Frontal cortex (tissue), 4 donors: Measurements from ENCODE around the gene ZBTB42. TPM values are rescaled to one million over a fixed set of nuclear protein-coding genes. Genes with fewer than 3 reads are reported as not detected.
"Not testable (repeated sequence)": the region's sequence is repeated elsewhere in the genome, so short reads cannot be mapped to it uniquely, and the experiment has no call there.

Experiments used
- DNase-seq, 2 donors: peaks; one replicate each; pipeline ENCODE4 v3.0.0; 2012; ENCODE audit warnings: low spot score in 2 of 2
- FAIRE-seq: peaks from 2 replicates; lab custom pipeline; 2012; peaks lifted over from hg19 to GRCh38; lab: Jason Lieb, UNC
- total RNA-seq: library from RNA; depleted of rRNA; stranded (reverse); fragments of >200 nt; gene quantifications from one replicate; pipeline ENCODE4 v1.2.3, GENCODE V29; 2014
- donor health status: control.
- donor health status: control.
- donor health status: control.

The ZBTB42 gene
- total RNA-seq, 1 donor from 2014 or later, result 0.41 TPM

DNA sequence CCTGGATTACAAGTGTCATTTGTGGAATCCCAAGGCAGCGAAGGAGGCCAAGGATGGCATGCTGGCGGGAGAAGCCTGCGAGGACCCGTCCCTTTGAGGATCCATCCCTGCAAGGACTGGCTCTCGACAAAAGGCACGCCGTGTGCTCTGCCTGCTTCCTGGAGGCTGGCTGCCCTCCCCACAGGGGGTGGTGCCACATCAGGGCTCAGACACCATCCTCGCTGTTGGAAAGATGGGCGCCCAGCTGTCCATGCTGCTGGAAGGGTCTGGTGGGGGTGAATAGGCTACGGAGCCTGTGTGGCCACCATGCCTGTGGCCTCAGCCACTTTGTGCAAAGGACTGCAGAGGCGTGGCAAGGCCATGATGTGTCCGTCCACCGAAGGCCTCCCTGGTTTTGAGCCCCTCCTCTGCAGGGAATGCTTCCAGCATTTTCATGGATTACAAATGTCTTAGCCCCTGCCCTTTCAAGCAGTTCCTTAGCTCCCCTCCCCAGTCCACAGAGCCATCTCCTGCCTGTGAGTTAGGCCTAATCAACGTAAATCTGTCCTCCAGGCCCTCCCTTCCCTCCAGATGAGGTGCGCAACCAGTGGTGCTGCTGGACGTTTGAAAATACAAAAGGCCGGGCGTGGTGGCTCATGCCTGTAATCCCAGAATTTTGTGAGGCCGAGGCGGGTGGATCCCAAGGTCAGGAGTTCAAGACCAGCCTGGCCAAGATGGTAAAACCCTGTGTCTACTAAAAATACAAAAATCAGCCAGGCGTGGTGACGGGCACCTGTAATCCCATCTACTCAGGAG is 22.1 kb downstream of the ZBTB42 start:
- DNase-seq, result no peak
- FAIRE-seq, result no peak

DNA sequence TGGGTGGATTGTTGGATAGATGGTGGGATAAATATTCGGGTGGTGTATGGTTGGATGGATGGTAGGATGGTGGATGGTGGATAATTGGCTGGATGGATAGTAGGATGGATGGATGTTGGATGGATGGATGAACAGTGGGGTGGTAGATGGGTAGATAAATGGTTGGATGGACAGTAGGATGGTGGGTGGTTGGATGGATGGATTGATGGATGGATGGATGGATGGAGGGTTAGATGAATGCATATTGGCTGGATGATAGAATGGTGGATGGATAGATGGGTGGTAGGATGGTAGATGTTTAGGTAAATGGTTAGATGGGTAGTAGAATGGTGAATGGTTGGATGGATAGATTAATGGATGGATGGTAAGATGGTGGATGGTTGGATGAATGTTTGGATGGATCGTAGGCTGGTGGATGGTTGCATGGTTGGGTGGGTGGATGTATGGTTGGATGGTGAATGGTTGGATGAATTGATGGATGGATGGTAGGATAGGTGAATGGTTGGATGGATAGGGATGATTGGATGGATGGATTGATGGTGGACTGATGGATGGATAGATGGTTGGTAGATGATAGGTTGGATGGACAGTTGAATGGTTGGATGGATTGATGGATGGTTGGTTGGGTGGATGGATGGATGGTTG is 23.6 kb downstream of the ZBTB42 start:
- no peak for DNase-seq
- no peak for FAIRE-seq

DNA sequence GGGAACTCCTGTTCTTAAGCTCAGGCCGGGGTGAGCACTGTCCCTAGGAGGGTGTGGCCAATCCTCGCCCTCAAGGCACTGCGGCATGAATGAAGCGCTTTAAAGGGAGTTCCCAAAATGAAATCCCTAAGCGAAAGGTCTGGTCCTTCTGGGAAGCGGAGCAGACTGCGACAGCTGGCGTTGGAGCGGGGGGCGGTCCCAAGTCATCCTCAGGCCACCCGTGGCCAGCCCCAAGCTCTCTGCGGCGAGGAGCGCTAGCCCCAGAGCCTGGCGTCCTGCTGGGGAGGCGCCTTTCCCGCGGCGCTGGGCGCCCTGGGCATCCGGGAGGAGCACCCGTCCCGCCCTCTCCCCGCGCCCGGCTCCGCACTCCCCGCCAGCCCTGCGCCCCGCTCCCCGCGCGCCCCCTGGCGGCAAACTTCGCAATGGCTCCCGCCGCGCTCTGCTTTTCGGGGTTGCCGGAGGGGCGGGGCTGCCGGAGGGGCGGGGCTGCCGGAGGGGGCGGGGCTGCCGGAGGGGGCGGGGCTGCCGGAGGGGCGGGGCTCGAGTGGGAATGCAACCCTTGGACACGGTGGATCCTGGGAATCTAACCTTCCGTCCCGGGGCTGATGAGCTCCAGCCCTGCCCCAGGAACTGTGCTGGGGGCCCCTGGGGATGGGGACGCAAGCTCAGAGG is 25.4 kb downstream of the ZBTB42 start:
- no peak for FAIRE-seq
- DNase-seq, result peak; percentile 88 to 93

DNA sequence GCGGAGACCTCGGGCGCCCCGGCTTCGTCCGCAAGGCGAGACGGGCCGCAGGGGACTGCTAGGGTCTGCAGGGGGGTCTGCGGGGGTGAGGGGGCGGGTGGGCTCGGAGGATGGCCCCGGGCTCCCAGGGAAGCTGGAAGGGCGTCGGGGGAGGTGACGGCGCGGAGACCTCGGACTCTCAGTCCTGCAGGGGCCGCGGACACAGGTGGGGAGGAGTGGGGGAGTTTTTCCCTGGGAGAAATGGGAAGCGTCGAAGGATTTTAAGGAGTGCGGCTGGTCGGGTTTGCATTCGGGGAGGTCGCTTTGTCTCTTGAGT is 25.9 kb downstream of the ZBTB42 start:
- no peak for DNase-seq
- no peak for FAIRE-seq

DNA sequence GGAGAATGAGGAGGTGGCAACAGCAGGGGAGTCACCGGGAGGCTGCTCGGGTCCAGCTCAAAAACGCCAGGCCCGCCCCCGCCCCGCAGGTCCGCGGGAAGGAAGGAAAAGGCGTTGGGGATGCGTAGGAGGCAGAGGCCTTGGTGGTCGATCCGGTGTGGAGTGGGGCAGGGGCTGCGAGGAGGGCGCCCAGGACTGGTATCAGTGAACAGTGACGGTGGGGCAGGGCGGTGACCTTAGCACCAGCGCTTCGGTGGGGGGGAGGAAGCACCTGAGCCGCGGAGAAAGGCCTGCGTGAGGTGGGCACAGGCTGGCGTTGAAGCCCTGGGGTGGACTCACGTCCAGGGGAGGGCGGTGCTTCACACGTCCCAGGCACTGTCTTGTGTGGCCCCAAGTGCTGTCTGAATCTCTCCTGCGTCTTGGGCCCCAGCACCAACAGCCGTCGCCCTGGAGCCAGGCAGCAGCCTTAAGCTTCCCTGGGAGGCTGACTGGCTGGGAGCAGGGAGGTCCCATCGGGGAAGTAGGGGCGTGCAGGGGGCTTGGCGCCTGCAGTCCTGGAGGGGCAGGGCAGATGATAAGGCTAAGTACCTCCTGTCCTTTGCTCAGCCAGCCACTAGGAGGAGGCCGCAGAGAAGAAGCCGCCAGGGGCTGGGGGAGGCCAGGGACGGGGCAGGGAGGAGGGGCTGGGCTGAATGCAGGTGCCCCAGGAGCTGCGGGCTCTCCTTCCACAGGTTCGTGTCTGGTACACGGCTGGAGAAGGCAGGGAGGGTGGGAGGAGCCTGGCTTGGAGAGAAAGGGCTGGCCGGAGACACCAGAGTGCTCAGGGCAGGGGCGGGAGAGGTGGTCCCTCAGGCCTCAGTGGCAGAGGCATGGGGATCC is 26.5 kb downstream of the ZBTB42 start:
- DNase-seq, result no peak
- FAIRE-seq, result no peak

DNA sequence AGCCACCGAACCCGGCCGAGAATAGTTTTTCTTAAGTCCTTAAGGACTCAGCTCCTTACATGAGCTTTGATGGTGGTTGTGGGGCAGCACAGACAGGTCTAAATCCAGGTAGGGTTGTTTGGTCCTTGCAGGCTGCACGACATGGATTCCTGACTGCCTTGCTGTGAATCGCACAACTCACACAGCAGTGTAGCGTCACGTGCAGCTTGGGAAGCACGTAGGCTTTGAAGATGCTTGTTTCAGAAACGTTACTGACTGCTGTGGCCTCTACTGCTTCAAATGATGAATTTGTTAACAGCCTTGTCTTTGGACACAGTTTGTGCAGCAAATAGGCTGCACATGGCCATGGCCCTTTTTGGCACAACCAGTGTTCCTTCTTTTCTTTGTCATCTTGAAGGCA is 29.9 kb downstream of the ZBTB42 start:
- no peak for FAIRE-seq
- DNase-seq, result no peak

DNA sequence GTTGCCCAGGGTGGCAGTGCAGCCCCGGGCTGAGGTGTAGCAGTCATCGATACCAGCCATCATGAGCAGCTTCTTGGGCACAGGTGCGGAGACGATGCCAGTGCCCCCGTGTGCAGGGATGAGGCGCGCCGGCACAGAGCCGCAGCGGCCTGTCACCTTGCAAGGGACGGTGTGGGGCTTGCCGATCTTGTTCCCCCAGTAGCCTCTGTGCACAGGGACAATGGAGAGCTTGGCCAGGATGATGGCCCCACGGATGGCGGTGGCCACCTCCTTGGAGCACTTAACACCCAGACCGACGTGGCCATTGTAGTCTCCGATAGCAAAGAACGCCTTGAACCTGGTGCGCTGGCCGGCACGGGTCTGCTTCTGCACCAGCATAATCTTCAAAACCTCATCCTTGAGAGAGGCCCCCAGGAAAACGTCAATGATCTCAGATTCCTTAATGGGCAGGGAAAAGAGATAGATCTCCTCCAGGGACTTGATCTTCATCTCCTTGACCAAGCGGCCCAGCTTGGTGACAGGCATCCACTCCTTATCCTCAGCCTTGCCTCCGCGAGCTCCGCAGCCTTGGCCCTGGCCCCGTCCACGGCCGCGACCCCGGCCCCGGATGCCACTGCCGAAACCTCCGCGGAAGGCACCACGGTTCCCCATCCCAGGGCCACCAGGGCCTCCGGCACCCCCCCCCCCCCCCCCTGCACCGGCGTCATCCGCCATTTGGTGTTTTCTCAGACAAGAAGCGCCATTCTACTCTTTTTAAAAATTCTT is 35.5 kb downstream of the ZBTB42 start:
- DNase-seq, FAIRE-seq: not testable (repeated sequence)

DNA sequence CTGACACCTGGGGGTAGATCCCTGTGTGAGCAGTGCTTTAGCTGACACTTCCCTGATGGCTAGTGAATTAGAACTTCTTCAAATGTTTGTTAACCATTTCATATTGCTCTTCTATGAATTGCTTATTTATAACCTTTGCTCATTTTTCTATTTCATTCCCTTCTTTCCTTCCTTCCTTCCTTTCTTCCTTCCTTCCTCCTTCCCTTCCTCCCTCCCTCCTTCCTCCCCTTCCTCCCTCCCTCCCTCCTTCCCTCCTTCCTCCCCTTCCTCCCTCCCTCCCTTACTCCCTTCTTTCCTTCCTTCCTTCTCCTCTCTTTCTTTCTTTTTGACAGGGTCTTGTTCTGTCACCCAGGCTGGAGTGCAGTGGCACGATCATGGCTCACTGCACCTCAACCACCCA is 40.8 kb downstream of the ZBTB42 start:
- DNase-seq, result no peak
- no peak for FAIRE-seq

DNA sequence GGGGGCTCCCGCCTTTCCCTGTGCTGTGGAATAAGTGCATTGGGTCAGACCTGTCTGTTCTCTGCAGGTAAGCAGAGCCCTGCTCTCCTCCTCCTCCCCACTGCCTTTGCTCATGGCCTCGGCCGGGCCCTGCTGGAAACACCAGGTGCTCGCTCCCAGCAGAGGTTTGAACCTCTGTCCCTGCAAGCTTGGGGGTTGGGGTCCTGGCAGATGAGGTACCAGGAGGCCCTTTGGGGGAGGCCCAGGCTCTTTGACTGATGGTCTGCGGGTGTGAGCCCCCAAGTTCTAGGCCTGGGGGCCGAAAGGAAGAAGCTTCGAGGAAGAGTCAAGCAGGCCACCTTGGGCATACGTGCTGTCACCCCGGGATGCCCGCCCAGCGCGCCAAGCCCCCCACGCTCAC is 42.1 kb downstream of the ZBTB42 start:
- no peak for FAIRE-seq
- DNase-seq, result no peak

DNA sequence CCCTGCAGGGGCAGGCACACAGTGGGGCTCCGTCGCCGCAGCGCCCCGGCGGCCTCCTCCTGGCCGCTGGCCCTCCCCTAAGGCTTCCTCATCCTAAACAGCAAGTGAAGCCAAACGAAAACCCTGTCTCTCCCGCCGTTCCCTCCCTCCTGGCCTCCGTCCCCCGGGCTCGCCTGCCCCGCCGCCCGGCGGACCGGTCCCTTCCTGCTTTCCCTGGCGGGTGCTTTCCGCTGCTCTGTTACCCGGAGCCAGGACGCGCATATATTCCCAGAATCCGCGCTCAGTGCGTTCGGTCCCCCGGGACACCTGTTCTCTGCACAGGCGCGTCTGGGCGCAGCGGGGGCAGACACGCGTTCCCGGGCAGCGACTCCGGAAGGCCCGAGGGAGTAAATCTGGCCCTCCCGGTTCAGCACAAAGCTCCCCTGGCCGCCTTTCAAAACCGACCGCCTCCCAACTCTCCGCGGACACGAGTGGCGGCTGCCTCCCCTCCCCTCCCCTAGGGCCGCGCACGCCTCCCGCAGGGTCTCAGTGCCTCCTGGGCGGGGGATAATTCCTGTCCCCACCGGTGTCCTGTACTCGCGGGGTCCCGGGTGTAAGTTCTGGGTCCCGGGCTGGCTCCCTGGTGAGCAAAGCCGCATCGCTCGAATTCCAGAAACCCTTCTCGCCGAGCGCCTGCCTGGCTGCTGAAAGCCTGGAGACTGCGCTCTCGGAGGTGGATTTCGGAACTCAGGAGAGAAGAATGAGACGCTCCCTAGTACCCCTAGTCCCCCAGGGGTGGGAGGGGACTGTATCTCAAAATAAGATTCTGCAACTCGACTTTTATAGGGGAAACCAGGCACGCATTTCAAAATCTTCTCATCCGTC is 42.8 kb downstream of the ZBTB42 start:
- peak in 1 of 2 donors; percentile 35 for DNase-seq

DNA sequence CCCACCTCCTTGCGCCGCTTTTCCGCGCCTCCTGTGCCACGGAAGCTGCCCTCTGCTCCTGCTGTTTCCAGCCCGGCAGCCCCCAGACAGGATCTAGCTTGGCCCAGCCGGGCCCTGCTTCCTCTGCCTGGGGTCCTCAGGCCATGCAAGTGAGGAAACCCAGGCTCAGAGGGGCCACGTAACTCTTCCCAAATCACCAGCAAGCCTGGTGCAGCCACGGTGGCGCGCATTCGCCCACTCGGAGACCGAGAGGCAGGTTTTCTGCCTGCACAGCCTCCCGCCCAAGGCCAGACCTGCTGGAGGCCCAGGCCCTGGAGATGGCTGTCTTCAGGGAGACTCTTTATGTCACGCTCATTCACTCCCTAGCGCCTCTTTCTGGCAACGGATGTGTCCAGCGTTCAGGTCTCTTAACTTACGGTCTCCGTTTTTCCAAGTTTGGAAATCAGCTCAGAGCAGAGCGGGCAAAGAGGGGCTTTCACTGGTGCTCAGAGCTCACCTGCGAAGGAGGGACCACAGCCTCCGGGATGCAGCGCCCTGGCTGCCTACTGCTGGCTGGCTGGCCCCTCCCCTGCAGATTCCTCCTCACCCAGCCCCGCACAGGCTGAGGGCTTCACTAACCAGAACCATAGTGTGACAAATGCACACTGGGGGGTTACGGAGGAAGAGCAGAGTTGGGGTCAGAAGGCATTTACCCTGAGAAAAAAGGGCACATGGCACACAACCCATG is 43.6 kb downstream of the ZBTB42 start:
- no peak for FAIRE-seq
- DNase-seq, result no peak

More for the DNA sequence above, 42.8 kb downstream of the ZBTB42 start:
- FAIRE-seq, result no peak

DNA sequence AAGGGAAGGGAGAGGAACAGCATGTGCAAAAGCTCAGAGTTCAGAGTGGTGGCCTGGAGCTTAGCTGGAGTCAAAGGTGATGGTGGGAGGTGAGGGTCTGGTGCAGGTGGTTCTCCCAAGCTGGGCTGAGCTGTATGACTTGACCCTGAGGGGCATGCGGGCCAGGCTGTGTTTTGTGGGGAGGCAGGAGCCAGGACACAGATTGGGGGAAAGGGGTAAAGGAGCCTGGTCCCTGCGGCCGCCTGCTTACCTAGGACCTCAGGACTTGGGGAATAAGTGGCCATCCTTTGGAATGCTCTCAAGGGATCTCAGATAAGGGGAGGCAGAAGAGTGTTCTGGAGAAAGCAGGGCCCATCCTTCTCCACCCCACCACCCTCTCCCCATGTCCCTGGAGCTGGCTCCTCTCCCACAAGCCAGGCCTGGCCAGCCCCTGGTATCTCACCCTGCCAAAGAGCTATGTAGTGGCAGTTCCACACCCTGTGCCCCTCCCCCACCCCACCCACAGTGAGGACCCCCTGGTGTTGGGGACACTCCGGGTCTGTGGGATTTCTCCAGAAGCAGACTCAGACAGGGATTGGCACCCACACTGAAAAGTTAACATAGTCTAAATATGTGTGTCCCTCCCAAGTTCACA is 44.2 kb downstream of the ZBTB42 start:
- FAIRE-seq (no peak), DNase-seq (no peak)

DNA sequence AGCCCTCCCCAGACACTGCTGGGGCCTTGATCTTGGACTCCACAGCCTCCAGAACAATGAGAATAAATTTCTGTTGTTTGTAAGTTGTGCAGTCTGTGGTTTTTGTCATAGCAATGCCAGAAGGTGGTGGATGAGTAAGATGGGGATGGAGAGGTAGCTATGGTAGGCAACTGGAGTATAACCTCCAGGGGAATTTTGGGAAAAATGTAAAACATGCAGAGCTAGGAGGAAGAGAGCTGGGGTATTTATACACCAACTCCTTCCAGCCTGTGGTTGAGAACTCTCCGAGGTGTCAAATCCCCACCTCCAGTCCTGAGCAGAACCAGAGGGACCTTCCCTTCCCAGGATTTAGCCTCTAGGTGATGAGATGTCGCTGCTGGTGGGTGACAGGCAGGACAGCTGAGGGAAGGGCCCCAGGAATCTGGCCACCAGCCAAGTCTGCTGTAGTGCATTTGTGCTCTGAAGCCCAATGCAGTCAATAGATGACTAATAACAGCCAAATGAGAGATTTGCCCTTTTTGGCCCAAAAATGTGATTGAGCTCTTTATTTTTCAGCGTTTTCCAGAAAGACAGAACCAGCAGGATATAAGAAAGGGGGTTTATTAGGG is 45.0 kb downstream of the ZBTB42 start:
- DNase-seq (no peak), FAIRE-seq (no peak)

DNA sequence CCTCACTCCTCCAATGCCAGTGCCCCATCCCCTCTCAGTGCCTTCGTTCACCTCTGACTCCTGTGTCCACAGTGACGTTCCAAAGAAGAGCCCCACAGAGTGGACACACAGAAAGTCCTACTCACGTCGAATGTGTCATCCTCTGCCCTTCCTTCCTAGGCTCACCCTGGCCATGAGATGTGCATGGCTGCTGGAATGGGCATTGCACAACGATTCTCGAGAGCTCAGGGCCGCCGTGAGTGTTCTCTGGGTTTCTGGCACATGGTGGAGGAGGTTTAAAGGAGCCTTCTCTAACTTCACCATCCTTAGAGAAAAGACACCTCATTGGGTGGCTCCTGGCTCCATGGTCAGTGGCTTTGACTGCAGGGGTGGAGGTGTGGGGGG is 51.4 kb downstream of the ZBTB42 start:
- no peak for DNase-seq
- no peak for FAIRE-seq
